Lower lobe of right lung (tissue), 2 donors: ENCODE results near the gene IRF3. TPM values are rescaled to one million over a fixed set of nuclear protein-coding genes. Genes with fewer than 3 reads are reported as not detected.
A peak's percentile ranks its signal among the peaks of the same experiment; 100 is the strongest.

Source experiments
- ATAC-seq, 2 donors: fragments of 200-7000 bp; cut with Tn5 transposase; one replicate each; pipeline ENCODE4 v1.9.1; 2020 to 2022; ENCODE audit warnings: mild to moderate bottlenecking in 2 of 2, moderate library complexity in 2 of 2
- DNase-seq: peaks from one replicate; pipeline ENCODE4 v3.0.0-alpha.2; 2020
- H3K27ac ChIP-seq: fragments of 200-600 bp; one replicate; pipeline ENCODE4 v1.8.0; 2022
- H3K27me3 ChIP-seq: fragments of 200-600 bp; one replicate; pipeline ENCODE4 v1.8.0; 2022; ENCODE audit warnings: low read depth
- H3K36me3 ChIP-seq: fragments of 200-600 bp; one replicate; pipeline ENCODE4 v1.8.0; 2022; ENCODE audit warnings: mild to moderate bottlenecking
- H3K4me1 ChIP-seq: fragments of 200-600 bp; one replicate; pipeline ENCODE4 v1.8.0; 2022
- H3K4me3 ChIP-seq: fragments of 200-600 bp; one replicate; pipeline ENCODE4 v1.8.0; 2022; ENCODE audit warnings: mild to moderate bottlenecking
- H3K9me3 ChIP-seq: fragments of 200-600 bp; one replicate; pipeline ENCODE4 v1.8.0; 2022
- intact Hi-C: fragments of 100-400 bp; cut with DNase I; formaldehyde crosslinking; loops from one replicate; pipeline ENCODE4 v1.11.0; 2022
- total RNA-seq: library from RNA; stranded (reverse); fragmentation: NEBNext Ultra II Directional; extraction: Animal tissue kit (Norgen Biotek cat#: 25700); gene quantifications from one replicate; pipeline ENCODE4 v1.2.1, GENCODE V29; 2021
- TF ChIP-seq, protein P1 (sequence below): fragments of 200-600 bp; IDR thresholded peaks from one replicate; pipeline ENCODE4 v1.8.0; 2022; ENCODE audit warnings: antibody characterized with exemption, mild to moderate bottlenecking
- donor health status: DM: no; HTN: yes; CAD: no; lungs with severe emphysema.

IRF3 gene
- total RNA-seq, 1 donor from 2014 or later, result 99.8 TPM

- Histone ChIP-seq H3K4me1 (no peaks in the 10 kb centered on the region), H3K36me3 (peaks cover 100% of the 10 kb centered on the region), H3K27me3 (no peaks in the 10 kb centered on the region), H3K27ac (no peak overlapping the region), H3K9me3 (no peaks in the 10 kb centered on the region), H3K4me3 (no peak overlapping the region)
- intact Hi-C loops, result no loop called here
- TF ChIP-seq, protein P1, sequence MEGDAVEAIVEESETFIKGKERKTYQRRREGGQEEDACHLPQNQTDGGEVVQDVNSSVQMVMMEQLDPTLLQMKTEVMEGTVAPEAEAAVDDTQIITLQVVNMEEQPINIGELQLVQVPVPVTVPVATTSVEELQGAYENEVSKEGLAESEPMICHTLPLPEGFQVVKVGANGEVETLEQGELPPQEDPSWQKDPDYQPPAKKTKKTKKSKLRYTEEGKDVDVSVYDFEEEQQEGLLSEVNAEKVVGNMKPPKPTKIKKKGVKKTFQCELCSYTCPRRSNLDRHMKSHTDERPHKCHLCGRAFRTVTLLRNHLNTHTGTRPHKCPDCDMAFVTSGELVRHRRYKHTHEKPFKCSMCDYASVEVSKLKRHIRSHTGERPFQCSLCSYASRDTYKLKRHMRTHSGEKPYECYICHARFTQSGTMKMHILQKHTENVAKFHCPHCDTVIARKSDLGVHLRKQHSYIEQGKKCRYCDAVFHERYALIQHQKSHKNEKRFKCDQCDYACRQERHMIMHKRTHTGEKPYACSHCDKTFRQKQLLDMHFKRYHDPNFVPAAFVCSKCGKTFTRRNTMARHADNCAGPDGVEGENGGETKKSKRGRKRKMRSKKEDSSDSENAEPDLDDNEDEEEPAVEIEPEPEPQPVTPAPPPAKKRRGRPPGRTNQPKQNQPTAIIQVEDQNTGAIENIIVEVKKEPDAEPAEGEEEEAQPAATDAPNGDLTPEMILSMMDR, result no peak
- ATAC-seq (no peak), DNase-seq (no peak)
Measured at GRCh38 chr19:49657493-49658138, 8.0 kb downstream of the IRF3 start.

- Histone ChIP-seq H3K36me3 (peaks cover 95% of the 10 kb centered on the region), H3K4me3 (no peak overlapping the region), H3K27me3 (no peaks in the 10 kb centered on the region), H3K27ac (no peak overlapping the region), H3K9me3 (no peaks in the 10 kb centered on the region), H3K4me1 (no peaks in the 10 kb centered on the region)
- ATAC-seq, result no peak
- intact Hi-C loops, result no loop called here
- TF ChIP-seq, protein P1, result no peak
- DNase-seq, result no peak
Measured at GRCh38 chr19:49656456-49657109, 9.1 kb downstream of the IRF3 start.

- DNase-seq (no peak), ATAC-seq (no peak)
- Histone ChIP-seq H3K9me3 (no peaks in the 10 kb centered on the region), H3K4me3 (no peak overlapping the region), H3K4me1 (no peaks in the 10 kb centered on the region), H3K27me3 (no peaks in the 10 kb centered on the region), H3K27ac (peak overlapping the region; percentile 18), H3K36me3 (peaks cover 93% of the 10 kb centered on the region)
- TF ChIP-seq, protein P1, result no peak
- intact Hi-C loops, result no loop called here
Measured at GRCh38 chr19:49655570-49656455, 9.8 kb downstream of the IRF3 start.

GRCh38 chr19:49654581-49654980, 11.1 kb downstream of the IRF3 start:
- Histone ChIP-seq H3K27me3 (no peaks in the 10 kb centered on the region), H3K27ac (no peak overlapping the region), H3K4me3 (no peak overlapping the region), H3K36me3 (peaks cover 92% of the 10 kb centered on the region), H3K9me3 (no peaks in the 10 kb centered on the region), H3K4me1 (no peaks in the 10 kb centered on the region)
- intact Hi-C loops, result no loop called here
- DNase-seq (no peak), ATAC-seq (no peak)
- TF ChIP-seq, protein P1, result no peak

- no peaks in the 10 kb centered on the region for H3K9me3 ChIP-seq
- H3K27me3 ChIP-seq, result no peaks in the 10 kb centered on the region
- DNase-seq, result no peak
- H3K4me3 ChIP-seq, result no peak overlapping the region
- no peak overlapping the region for H3K27ac ChIP-seq
- TF ChIP-seq, protein P1, result no peak
- peaks cover 92% of the 10 kb centered on the region for H3K36me3 ChIP-seq
- intact Hi-C loops, result no loop called here
- H3K4me1 ChIP-seq, result no peaks in the 10 kb centered on the region
- no peak for ATAC-seq
Measured at GRCh38 chr19:49653466-49653806, 12.2 kb downstream of the IRF3 start.
